Measurements from ENCODE around the gene RASGRP2. TPM values are rescaled to one million over a fixed set of nuclear protein-coding genes. Genes with fewer than 3 reads are reported as not detected.

The RASGRP2 gene
- total and polyA plus RNA-seq, 2 donors (not counting 1 experiment from before 2014, with no cell fraction given), result 1.2 to 5.2 TPM

- no peaks in the 10 kb centered on the region for H3K36me3 ChIP-seq (ENCODE audit: control insufficient read depth, insufficient read depth, low read length)
- DNase-seq (ENCODE audit: low read depth in 2 of 2), result no peak
- no peaks in the 10 kb centered on the region for H3K79me2 ChIP-seq (ENCODE audit: control insufficient read depth, insufficient read depth, low read length)
- no peak overlapping the region for H3K9ac ChIP-seq (ENCODE audit: insufficient read depth, low read length)
- H3K27ac ChIP-seq (ENCODE audit: insufficient read depth, low read length), result no peak overlapping the region
- H3K27me3 ChIP-seq (ENCODE audit: control insufficient read depth, insufficient read depth, low read length), result no peaks in the 10 kb centered on the region
- H3K9me3 ChIP-seq (ENCODE audit: control insufficient read depth, insufficient read depth, low read depth, low read length), result no peaks in the 10 kb centered on the region
- TF ChIP-seq EZH2 (IDR thresholded peaks at IDR 0.05; ENCODE audit: low read length, missing control alignments), result no peak
- no peak overlapping the region for H3K4me3 ChIP-seq (replicated peaks in 1 of 4; ENCODE audit: control extremely low read depth in 1 of 4, insufficient read depth in 1 of 4, low read depth in 3 of 4, low read length in 4 of 4)
- no peaks in the 10 kb centered on the region for H4K20me1 ChIP-seq (ENCODE audit: control insufficient read depth, extremely low read depth, insufficient read depth, low read length)
- H3K4me1 ChIP-seq (ENCODE audit: control insufficient read depth, extremely low read depth, insufficient read depth, low read length), result no peaks in the 10 kb centered on the region
- no peak overlapping the region for H3K4me2 ChIP-seq (ENCODE audit: extremely low read depth, insufficient read depth, low read length)
- no peak overlapping the region for H2AFZ ChIP-seq (ENCODE audit: low read length)
Observed at GRCh38 chr11:64788321-64789215, 44.6 kb upstream of the RASGRP2 start.

GRCh38 chr11:64787526-64788320, 43.8 kb upstream of the RASGRP2 start:
- Histone ChIP-seq H3K4me2 (ENCODE audit: extremely low read depth, insufficient read depth, low read length) (no peak overlapping the region), H3K79me2 (ENCODE audit: control insufficient read depth, insufficient read depth, low read length) (no peaks in the 10 kb centered on the region), H3K9ac (ENCODE audit: insufficient read depth, low read length) (no peak overlapping the region), H3K27ac (ENCODE audit: insufficient read depth, low read length) (no peak overlapping the region), H3K9me3 (ENCODE audit: control insufficient read depth, insufficient read depth, low read depth, low read length) (no peaks in the 10 kb centered on the region), H3K4me3 (replicated peaks in 1 of 4; ENCODE audit: control extremely low read depth in 1 of 4, insufficient read depth in 1 of 4, low read depth in 3 of 4, low read length in 4 of 4) (no peak overlapping the region), H3K4me1 (ENCODE audit: control insufficient read depth, extremely low read depth, insufficient read depth, low read length) (no peaks in the 10 kb centered on the region), H4K20me1 (ENCODE audit: control insufficient read depth, extremely low read depth, insufficient read depth, low read length) (no peaks in the 10 kb centered on the region), H2AFZ (ENCODE audit: low read length) (no peak overlapping the region), H3K27me3 (ENCODE audit: control insufficient read depth, insufficient read depth, low read length) (no peaks in the 10 kb centered on the region), H3K36me3 (ENCODE audit: control insufficient read depth, insufficient read depth, low read length) (no peaks in the 10 kb centered on the region)
- peak; percentile 25 to 50 for DNase-seq (ENCODE audit: low read depth in 2 of 2)
- no peak for TF ChIP-seq EZH2 (IDR thresholded peaks at IDR 0.05; ENCODE audit: low read length, missing control alignments)
- peak; percentile 73 to 88 for TF ChIP-seq CTCF (conservative IDR thresholded peaks at IDR 0.05 in 1 of 2, IDR thresholded peaks at IDR 0.05 in 1 of 2; ENCODE audit: low read depth in 1 of 2, low read length in 2 of 2)

- no peak overlapping the region for H3K27ac ChIP-seq (ENCODE audit: insufficient read depth, low read length)
- DNase-seq (ENCODE audit: low read depth in 2 of 2), result no peak
- H3K27me3 ChIP-seq (ENCODE audit: control insufficient read depth, insufficient read depth, low read length), result no peaks in the 10 kb centered on the region
- no peak overlapping the region for H3K4me2 ChIP-seq (ENCODE audit: extremely low read depth, insufficient read depth, low read length)
- H3K4me1 ChIP-seq (ENCODE audit: control insufficient read depth, extremely low read depth, insufficient read depth, low read length), result no peaks in the 10 kb centered on the region
- no peak overlapping the region for H2AFZ ChIP-seq (ENCODE audit: low read length)
- no peaks in the 10 kb centered on the region for H3K9me3 ChIP-seq (ENCODE audit: control insufficient read depth, insufficient read depth, low read depth, low read length)
- H3K4me3 ChIP-seq (replicated peaks in 1 of 4; ENCODE audit: control extremely low read depth in 1 of 4, insufficient read depth in 1 of 4, low read depth in 3 of 4, low read length in 4 of 4), result no peak overlapping the region
- TF ChIP-seq EZH2 (IDR thresholded peaks at IDR 0.05; ENCODE audit: low read length, missing control alignments), result no peak
- no peaks in the 10 kb centered on the region for H3K36me3 ChIP-seq (ENCODE audit: control insufficient read depth, insufficient read depth, low read length)
- no peaks in the 10 kb centered on the region for H4K20me1 ChIP-seq (ENCODE audit: control insufficient read depth, extremely low read depth, insufficient read depth, low read length)
- H3K79me2 ChIP-seq (ENCODE audit: control insufficient read depth, insufficient read depth, low read length), result no peaks in the 10 kb centered on the region
- H3K9ac ChIP-seq (ENCODE audit: insufficient read depth, low read length), result no peak overlapping the region
Observed at GRCh38 chr11:64786308-64786707, 42.4 kb upstream of the RASGRP2 start.
